GM18907 (cell line): ENCODE measurements around the gene FBXL4.

Experiments
- ATAC-seq: cut with Tn5 transposase; IDR thresholded peaks from one replicate; pipeline ENCODE4 v1.9.1; 2021; ENCODE audit warnings: mild to moderate bottlenecking, moderate library complexity; ENCODE audit not compliant: unreplicated experiment

FBXL4 gene

GRCh38 chr6:98947411-98948292, at the start of gene FBXL4:
TSS of gene FBXL4 (minus strand) at chr6:98947946. CDS start at chr6:98926988, 20,958 bp downstream.
- peak; percentile 89 for ATAC-seq

- ATAC-seq, result no peak
Observed at GRCh38 chr6:98995116-98995515, 47.4 kb upstream of the FBXL4 start.

GRCh38 chr6:98992535-98992934, 44.8 kb upstream of the FBXL4 start:
- no peak for ATAC-seq

GRCh38 chr6:98986071-98986615, 38.4 kb upstream of the FBXL4 start:
- no peak for ATAC-seq

- no peak for ATAC-seq
Observed at GRCh38 chr6:98985391-98985790, 37.6 kb upstream of the FBXL4 start.

GRCh38 chr6:98984121-98984520, 36.4 kb upstream of the FBXL4 start:
- ATAC-seq, result no peak

DNA sequence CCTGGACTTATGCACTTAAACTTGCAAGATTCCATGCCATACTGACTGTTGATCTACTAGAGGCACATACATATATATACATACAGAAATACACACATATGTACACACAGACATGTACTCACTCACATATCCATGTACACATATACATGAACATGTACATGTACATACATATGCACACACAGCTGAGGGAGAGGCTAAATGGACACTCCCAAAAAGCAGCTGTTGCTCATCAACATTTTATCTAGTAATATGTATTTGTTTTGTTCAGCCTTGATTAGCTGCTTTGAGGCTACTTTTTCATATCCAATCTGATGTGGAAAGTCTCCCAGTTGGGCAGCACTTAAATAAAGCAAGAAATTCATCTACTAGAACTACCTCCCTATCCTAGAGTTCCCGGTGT, 33.7 kb upstream of the FBXL4 start:
- ATAC-seq, result no peak

- no peak for ATAC-seq
Observed at GRCh38 chr6:98980819-98981218, 33.1 kb upstream of the FBXL4 start.

DNA sequence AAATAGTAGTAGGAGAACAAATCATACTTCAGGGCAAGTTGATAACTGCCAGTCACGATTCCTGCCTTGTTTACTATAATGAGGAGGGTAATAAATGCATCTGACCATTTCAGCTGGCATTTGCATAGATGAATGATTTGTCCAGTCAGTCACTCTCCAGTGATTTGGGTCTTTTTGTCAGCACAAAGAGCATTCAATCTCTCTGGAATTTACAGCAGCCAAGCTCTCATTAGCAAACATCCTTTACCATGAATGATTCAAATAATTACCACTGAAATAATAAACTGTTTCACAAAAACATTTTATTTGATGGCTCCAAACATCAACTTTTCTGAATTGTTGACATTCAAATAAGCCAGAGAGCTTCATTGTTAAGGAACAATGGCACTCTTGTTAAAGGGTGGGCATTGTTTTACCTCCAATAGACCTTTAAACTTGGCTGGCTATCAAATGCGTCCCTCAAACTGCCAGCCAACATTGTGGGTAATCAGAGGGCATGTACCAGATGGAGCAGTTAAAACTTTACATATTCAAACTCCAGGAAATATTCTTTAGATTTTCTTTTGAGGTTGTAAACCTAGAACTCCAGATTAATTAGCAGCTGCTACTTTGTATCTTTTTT, 30.0 kb upstream of the FBXL4 start:
- ATAC-seq, result no peak

DNA sequence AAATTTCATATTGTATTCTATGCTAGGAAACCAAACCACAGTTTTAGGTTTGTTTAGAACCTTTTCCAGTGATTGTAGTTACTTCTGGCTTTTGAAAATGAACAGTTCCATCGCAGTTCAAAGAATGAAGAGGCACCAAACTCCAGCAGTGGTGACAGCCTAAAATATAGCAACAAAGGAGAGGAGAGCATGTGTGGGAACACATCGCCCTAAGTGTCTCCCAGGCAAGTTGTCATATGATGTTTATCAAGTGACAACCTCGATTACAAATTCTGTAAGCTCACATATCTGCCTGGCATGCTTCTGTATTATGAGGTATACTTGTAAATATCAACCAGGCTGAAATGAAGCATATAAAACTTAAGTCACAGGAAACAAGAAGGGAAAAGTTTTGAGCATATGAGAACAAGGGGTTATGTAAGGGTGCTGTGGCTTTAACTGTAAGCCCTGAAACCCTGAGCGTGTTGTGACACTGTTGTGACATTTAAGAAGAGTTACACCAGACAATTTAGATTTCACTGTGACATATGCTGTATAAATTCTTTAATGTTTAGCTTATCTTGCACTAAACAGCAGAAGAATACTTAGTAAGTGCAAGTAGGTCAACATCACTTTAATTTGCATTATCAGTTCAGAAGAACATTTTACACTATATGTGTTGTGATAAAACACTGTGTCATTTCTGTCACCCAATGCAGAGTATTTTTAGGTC, 29.1 kb upstream of the FBXL4 start:
- ATAC-seq, result no peak

DNA sequence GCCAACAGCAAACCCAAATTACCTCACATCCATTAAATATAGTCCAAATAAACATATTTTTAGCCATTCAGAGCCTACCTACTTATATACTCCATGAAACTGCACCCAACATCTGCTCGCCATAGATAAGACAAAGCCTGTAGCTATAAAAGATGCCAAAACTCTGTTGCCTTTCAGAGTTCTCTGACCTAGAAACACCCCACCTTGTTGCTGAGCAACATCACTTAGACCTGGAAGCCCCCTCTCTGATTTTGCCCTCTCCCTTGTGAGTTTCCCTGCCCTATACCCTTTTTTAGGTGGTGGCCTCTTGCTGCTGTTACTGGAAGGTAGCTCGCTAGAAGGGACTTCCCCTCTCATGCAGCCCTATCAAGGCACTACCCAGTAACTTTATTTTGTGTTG, 27.7 kb upstream of the FBXL4 start:
- ATAC-seq, result no peak

DNA sequence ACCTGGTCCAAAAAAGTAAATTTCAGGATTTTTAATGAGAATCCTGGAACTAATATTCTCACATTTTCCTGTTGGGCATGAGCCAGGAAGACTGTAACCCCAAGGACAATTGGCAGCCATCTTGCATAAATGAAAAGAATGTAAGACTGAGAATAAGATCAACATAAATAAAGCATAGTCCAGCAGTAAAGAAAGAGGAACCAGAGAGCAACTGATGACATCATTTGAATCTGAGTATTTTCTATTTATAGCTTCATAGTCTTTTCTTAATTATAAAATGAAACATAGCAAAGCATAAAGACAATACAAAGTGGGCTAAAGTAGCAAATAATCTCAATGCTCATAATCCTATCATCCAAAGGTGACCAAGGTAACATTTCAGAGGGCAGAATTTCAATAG, 26.6 kb upstream of the FBXL4 start:
- ATAC-seq, result no peak

DNA sequence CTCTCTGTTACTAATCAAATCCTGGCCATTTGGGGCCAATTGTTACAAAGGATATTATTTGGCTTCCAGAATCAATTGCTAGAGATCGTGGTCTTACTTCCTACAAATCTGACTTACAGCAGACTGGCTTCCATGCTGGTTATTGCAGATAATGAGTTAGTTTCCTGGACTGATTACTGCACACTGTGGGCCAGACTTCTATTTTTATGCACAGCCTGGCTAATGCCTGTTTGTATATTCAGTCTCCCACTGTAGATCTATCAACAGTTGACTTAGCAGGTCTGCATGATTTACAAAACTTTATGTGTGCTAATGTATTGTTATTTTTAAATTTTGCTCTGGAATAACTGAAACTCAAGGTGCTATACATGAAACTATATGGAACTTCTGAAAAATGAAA, 25.8 kb upstream of the FBXL4 start:
- no peak for ATAC-seq

GRCh38 chr6:98971303-98971702, 23.6 kb upstream of the FBXL4 start:
- ATAC-seq, result no peak

- ATAC-seq, result no peak
Observed at GRCh38 chr6:98970469-98970868, 22.7 kb upstream of the FBXL4 start.

DNA sequence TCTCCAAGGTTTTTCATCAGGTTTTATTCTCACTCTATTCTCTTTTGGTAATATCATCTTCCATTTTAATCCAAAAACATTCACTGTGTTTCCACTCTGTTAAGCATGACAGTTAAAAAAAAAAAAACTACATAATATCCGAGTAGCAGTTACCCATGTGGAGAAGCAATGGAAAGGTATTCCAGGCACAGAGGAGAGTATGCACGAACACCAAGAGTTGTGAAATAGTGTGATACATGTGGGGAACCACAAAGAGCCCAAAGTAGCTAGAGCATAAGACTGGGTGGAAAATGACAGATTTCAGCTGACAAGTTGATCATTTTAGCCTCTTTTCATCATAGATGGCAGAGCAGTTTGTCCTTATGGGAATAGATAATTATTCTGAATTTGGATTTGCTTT, 19.9 kb upstream of the FBXL4 start:
- ATAC-seq, result no peak

DNA sequence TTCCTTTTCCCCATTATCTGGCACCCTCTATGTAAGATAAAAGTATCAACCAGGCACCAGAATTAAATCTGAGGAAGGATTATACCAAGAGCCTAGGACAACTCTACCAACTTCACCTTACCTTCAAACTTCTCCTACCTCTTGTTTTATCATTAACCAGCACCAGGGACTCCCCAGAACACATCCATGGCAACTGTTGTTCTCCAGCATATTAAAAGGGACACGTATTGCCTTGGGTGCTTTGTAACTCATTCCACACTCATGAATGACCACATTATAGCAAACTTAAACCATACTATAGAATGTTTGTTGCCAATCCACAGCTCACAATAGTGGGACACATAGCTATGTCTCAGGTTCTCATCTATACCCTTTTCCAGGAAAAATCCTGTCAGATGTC, 11.9 kb upstream of the FBXL4 start:
- ATAC-seq, result no peak

DNA sequence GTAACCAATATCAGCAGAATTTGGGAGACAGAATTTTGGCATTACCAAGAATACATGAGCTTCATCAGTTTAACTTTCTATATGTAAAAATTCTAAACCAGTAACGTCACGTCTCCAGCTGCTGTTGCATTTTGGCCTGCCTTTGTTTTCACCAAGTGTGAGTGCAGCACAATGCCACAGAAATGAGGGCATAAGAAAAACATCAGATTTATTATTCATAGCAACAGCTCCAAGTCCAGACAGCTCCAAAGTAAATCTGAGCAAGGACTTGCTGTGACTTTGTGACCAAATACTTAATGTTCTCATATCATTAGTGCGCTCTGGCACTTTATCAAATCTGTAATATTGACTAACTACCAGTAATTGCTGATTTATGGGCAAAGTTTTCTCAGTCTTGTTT, 11.0 kb upstream of the FBXL4 start:
- no peak for ATAC-seq

GRCh38 chr6:98957450-98957849, 9.7 kb upstream of the FBXL4 start:
- ATAC-seq, result no peak

DNA sequence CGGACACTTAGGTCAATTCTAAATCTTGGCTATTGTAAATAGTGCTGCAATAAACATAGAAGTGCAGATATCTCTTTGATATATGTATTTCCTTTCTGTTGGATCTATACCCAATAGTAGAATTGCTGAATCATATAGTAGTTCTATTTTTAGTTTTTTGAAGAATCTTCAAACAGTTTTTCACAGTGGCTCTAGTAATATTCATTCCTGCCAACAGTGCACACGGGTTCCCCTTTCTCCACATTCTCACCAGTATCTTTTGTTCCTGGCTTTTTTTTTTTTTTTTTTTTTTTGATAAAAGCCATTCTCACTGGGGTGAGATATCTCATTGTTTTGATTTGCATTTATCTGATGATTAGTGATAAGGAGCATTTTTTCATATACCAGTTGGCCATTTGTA, 1.8 kb upstream of the FBXL4 start:
- ATAC-seq, result no peak

DNA sequence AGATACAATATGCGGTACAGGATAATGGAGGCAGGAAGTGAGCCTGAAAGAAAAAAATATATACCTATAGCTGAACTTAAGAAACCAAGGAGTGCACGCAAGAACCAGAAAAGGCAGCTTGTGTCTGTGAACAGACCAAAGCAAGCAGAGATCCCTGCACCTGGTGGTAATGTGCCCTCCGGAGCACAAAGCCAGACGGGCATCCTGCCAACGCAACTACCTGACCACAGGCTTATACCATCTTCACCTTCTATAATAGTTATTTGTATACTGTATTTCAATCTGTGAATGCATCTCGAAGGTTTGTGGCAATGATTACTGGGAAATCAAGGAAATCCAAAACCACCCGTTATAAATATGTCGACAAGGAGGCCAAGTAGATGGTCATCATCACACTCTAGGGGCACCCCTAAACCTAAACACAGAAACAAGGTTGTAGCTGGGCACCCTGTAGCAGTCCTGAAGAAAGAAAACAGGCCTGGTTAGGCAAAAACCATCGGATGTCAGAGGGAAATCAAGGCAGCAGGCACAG, 801 bp downstream of the FBXL4 start:
- ATAC-seq, result peak; percentile 32
